Fibroblast of skin of left biceps (primary cell): Measurements from ENCODE around the gene ZSCAN25.
"Not testable (repeated sequence)": the region's sequence is repeated elsewhere in the genome, so short reads cannot be mapped to it uniquely, and the experiment has no call there.

ENCODE experiments used
- DNase-seq, 2 experiments: peaks; one replicate each; pipeline ENCODE4 v3.0.0-alpha.2; 2013; ENCODE audit warnings: low read depth in 2 of 2

Gene ZSCAN25

DNA sequence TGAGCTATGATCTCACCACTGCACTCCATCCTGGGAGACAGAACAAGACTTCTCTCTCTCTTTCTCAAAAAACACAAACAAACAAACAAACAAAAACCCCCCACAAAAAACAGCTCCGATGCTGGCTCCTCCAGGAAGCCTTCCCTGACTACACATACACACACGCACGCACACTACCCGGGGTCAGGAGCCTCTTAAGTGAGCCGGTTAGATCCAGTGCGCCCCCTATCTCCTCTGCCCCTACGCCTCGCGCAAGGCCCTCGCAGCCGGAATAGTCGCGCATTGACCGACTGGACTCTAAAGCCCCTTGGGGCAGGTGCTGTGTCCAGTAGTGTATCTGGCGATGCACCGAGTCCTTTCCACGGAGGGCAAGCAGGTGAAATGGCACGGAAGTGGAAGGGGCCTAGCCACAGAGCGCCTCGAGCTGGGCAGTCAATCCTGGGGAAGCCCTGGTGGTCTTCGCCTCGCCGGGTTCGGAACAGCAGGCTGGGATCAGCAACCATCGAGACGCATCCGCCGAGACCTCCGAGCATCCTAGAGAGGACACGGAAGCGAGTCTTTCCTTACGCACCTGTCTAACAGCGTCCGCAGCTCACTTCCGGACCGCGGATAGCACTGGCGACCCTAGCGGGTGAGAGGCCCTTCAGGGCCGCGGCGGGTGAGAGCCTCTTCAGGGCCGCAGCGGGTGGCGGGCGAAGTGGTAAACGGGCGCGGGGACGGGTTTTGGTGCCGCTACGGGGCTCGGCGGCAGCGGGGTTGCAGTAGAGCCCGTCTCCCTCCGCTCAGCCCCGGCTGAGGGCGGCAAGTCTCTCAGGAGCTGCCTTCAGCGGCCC, at the start of gene ZSCAN25:
Gene ZSCAN25, plus strand, starts transcription at position 588 of the 833 bp plus-strand sequence. CDS start 2,661 bp downstream, outside the sequence.
- DNase-seq: peak; percentile 75 to 81

DNA sequence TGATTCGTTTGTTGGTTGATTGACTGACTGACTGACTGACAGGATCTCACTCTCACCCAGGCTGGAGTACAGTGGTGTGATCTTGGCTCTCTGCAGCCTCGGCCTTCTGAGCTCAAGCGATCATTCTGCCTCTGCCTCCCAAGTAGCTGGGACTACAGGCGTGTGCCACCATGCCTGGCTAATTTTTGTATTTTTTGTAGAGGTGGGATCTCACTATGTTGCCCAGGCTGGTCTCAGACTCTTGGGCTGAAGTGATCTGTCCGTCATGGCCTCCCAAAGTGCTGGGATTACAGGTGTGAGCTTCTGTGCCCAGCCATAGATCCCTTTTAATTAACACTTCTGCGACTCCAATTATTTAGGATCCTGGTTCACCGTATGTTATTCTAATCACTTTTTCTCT, 48.0 kb upstream of the ZSCAN25 start:
- DNase-seq: not testable (repeated sequence)

DNA sequence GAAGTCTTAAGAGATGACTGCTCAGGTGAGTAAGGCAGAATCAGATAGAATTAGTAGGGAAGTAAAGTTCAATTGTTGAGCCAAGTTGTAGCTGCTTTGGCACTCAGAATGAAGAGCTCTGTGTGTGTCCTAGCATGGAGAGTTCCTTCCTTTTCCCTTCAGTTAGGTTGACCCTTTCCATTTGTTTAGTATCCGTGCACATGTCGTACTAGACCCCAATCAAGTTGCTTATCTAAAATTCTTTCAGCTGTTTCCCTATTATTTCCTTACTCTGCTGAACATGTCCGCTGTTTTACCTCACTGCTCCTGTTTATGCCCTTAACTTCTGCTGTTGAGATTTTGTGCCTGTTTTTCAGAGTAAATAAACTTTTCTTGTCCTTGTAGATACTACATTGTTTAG, 45.0 kb upstream of the ZSCAN25 start:
- DNase-seq: no peak

DNA sequence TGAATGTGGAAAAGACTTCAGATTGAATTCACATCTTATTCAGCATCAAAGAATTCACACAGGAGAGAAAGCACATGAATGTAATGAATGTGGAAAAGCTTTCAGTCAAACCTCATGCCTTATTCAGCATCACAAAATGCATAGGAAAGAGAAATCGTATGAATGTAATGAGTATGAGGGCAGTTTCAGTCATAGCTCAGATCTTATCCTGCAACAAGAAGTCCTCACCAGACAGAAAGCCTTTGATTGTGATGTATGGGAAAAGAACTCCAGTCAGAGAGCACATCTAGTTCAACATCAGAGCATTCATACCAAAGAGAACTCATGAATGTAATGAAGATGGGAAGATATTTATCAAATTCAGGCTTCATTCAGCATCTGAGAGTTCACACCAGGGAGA, 43.5 kb upstream of the ZSCAN25 start:
- no peak for DNase-seq

DNA sequence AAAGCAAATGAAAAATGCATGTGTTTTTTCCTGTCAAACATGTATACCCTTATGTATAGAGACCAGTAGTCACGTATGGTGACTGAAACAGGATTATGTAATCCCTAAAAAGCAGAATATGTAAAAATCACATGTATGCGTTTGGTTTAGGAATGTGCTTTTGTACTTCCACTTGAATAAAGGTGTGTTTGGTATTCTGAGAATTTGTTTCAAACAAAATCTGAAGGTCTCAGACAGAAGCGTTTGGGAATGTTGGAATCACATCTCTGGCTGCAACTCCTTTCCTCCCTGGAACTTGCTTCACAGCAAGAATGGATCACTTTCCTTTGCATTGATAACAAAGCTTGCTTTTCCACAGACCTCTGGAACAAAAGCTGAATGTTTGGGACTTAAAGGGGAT, 40.5 kb upstream of the ZSCAN25 start:
- no peak for DNase-seq

DNA sequence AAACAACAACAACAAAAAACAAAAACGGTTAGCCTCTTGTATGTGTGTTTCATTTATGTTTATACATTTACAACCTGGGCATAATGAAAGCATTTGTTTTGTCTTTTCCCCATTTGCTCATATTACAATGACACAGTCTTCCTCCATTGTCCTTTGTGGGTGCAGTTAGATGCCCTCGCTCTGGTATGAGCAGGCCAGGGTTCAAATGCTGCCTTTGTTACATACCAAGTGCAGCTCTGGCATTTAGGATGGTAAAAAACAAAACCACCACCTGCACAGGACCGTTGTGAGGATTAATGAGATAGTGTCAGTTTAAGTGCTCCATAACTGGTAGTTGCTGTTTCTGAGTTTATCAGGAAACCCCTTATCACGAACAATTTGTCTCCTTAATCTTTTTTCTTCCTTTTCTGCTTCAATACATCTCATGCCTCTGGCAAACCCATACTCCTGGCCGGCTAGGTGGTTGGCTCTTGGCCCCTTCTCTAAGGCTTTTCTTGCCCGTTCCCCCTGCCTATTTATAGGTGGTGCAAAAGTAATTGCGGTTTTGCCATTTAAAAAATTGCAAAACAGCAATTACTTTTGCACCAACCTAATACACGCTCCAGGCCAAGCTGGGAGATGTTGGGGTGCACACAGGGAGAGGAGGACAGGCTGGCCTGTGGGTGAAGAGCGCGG, 37.3 kb upstream of the ZSCAN25 start:
- DNase-seq: no peak

DNA sequence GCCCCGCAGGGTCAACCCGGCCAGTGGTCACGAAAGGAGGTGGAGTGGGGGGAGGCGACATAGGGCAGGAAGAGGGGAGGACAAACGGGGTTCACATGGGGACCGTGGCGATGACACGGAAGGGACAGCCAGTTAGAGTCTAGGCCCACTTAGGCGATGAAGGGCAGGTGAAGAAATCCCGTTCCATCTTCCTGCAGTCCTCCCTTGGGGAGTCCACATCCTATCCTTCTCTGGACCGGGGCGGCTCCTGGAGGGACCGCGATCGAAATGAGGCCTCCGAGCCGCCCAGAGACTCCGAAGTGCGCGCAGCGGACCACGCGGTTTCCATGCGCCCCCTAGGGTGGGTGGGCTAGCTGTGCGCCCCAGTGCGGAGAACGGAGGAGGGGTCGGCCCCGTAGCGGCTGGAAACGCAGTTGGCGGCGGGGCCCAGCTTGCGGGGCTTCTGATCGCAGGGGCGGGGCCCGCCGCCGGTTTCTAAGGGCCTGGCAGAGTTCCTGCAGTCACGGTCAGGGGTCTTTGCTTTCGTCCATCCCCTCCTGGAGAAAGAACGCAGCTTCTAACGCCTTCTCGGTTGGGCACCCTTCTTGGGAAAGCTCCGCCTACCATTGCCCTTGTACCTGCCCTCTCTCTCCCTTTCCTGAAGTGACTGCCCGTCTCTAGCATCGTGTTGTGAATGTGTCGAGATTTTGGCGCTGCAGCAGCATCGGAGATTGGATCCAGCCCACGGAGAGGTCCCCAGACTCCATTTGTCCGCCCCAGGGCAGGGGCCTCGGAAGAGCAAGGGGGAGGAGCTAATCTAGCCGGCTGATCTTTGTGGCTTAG, 36.6 kb upstream of the ZSCAN25 start:
- DNase-seq: no peak

DNA sequence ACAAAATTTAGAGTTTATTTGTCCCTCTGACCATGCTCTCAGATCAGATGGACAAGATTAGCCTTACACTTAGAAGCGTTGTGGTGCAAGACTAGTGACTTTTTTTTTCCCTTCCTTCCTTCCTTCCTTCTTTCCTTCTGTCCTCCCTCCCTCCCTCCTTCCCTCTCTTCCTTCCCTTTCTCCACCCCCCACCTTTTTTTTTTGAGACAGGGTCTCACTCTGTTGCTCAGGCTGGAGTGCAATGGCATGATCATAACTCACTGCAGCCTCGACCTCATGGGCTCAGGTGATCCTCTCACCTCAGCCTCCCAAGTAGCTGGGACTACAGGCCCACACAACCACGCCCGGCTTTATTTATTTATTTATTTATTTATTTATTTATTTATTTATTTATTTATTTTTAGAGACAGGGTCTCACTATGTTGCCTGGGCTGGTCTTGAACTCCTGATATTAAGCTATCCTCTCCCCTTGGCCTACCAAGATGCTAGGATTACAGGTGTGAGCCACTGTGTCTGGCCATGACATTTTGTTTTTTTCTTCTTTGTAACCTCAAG, 35.9 kb upstream of the ZSCAN25 start:
- DNase-seq: not testable (repeated sequence)

DNA sequence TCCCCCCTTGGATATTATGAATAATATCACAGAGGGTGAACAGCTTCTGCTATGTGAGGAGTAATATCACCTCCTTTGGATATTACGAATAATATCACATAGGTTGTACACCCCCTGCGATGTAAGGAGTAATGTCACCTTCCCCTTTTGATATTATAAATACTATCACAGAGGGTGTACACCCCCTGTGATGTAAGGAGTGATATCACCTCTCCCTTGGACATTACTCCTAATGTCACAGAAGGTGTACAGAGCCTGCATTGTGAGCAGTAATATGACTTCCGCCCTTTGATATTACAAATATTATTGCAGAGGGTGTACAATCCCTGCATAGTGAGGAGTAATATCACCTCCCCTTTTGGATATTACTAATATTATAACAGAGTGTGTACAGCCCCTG, 27.9 kb upstream of the ZSCAN25 start:
- no peak for DNase-seq

DNA sequence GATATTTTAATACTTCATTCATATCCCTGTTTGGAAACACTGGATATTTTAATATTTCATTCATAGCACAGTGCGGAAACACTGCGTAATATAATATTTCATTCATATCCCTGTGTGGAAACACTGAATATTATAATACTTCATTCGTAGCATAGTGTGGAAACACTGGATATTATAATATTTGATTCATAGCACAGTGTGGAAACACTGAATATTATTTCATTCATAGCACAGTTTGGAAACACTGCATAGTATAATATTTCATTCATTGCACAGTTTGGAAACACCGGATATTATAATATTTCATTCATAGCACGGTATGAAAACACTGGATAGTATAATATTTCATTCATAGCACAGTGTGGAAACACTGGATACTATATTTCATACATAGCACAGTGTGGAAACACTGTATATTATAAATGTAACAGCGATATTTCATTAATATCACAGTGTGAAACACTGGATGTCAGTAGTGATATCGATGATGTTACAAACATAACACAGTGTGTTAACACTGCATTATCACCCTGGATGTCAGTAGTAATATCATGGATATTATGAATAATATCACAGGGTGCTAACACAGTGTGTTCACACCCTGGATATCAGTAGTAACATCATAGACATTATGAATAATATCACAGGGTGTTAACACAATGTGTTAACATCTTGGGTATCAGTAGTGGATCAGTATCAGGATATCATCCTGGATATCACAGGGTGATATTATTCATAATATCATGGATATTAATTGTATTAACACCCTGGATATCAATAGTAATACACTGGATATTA, 21.6 kb upstream of the ZSCAN25 start:
- no peak for DNase-seq

DNA sequence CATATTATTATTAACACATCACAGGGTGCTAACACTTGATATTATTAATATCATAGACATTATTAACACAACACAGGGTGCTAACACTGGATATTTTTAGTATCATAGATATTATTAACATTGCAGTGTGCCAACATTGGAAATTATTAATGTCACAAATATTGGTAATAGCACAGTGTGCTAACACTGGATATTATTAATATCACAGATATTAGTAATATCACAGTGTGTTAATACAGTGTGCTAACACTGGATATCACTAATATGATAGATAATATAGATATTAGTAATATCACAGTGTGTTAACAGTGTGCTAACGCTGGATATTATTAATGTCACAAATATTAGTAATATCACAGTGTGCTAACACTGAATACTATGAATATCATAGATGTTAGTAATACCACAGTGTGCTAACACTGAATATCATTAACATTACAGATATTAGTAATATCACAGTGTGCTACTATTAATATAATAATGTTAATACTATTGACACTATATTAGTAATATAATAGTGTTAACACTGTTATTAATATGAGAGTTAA, 20.3 kb upstream of the ZSCAN25 start:
- no peak for DNase-seq

DNA sequence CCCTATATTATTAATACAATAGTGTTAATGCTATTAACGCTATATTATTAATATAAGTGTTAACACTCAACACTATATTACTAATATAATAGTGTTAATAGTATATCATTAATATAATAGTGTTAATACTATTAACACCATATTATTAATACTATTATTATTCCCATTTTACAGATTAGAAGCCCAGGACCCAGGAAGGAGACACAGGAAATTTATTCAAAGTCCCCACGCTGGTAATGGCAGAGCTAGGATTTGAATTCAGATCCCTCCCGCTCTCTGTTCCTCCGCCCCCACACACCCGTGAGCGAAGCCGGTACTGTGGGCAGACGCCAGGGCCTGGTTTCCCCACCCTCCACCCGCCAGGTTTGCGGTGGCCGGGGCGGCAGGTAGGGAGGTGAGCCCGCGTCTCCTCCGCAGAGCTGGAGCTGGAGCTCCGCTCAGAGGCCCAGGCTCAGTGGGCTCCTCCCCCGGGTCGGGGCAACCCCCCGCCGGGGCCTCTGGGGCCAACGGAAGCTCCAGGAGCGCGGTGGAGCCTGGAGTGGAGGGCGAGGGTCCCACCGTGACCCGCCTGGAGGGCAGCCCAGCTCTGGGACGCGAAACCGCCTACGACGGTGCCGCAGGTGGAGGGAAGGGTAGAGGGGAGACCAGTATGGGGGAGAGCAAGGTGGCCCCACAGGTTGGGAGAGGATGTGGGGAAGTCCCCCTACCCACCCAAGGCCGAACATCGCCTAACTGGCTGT, 18.8 kb upstream of the ZSCAN25 start, which contains the start of gene TMEM225B:
Gene TMEM225B, plus strand, starts transcription at position 506 of the 740 bp plus-strand sequence. CDS start 6,122 bp downstream, outside the sequence.
- no peak for DNase-seq

DNA sequence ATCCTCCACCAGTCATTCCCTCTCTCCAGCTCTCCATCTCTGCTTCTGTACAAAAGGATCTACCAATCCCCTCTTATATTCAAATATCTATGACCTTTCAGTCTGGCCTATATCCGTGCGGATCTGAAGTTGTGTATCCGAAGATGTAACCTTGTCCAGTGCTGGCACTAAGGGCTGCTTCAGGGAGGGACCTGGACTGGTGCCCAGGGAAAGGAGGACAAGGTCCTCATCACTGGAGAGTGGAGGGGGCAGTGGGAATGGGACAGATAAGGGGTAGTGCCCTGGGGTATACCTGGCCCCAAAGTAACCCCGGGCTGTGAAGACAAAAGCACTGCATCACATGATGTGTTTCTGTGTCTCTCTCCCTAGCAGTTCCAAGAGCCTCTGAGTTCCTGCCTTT, 16.9 kb upstream of the ZSCAN25 start:
- DNase-seq: no peak

DNA sequence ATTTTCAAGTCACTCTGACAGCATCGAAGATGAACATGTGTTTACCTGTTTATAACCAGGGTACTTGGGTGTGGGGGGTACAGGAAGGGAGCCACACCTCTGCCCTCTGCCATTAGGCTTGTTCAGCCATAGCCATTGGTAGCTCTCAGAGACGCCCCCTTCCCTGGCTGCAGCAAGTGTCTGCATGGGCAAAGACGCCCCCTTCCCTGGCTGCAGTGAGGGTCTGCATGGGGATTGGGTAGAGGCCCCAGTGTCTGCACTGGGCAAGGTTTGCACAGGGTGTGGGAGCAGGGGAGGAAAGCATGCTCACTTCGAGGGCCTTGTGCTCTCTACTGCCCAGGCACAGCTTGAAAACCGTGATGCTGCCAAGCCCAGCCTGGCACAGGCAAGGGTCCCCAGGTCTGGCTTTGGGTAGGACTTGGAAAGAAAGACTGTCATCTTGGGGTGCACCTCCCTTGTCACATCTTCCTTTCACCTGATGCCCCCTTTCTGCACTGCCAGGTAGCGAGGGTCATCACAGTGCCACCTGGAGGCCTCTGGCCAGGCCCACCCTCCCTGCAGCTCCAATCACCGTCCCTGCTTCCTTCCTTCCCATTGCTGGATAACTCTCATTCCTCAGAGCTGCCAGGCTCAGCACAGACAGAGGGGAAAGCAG, 15.0 kb upstream of the ZSCAN25 start:
- DNase-seq: no peak

DNA sequence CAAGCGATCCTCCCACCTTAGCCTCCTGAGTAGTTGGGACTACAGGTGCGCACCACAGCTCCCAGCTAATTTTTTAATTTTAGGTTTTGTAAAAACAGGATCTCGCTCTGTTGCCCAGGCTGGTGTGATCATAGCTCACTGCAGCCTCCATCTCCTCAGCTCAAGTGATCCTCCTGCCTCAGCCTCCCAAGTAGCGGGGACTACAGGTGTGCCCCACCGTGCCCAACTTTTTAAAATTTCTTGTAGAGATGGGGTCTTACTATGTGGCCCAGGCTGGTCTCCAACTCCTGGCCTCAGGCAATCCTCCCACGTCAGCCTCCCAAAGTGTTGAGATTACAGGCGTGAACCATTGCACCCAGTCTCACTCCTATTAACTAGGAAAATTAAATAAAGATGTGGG, 11.2 kb upstream of the ZSCAN25 start:
- no peak for DNase-seq

DNA sequence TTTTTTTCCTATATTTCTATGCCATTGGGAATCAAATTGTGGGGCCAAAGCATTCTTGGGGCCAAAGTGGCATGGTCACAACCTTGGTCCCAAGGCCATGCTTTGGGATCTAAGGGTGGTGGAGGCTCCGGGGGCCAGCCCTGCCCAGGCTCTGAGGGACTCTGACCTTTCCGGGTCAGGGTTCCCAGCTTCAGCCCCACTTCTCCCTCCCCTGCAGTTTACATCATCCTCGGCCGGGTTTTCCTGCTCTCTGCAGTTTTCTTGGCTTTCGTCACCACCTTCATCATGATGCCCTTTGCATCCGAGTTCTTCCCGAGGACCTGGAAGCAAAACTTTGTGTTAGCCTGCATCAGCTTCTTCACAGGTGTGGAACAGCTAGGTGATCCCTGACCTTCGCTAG, 10.2 kb upstream of the ZSCAN25 start:
- no peak for DNase-seq

DNA sequence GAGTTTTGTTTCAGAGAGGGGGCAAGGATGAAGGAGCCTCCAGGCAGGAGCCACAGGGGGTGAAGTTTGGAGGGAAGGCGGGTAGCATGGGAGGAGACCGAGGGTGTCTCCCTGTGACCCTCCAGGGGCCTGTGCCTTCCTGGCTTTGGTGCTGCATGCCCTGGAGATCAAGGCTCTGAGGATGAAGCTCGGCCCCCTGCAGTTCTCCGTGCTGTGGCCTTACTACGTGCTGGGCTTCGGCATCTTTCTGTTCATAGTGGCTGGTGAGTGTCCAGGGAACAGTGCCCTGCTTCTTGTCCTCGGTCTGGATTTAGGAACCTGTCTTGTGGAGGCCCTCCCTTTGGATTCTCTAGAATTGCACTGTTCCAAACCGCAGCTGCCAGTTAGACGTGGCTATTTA, 9.2 kb upstream of the ZSCAN25 start:
- no peak for DNase-seq

DNA sequence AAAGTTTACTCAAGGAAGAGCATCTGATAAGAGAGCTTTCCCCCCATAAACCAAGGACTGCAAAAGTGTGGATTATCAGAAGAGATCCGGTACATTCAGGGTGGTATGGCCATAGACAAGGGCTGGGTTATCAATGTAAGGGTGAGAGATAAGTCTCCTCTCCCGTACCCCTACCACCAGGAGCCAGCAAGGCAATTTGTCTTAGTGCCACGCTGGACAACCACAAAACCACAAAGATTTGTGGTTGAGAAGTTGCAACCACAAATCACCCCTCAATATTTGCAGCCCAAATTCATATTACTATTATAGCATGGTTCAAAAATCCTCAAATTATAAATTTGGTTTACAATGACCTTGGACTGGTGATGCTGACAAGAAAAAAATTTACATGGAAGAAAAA, 2.3 kb upstream of the ZSCAN25 start:
- no peak for DNase-seq

DNA sequence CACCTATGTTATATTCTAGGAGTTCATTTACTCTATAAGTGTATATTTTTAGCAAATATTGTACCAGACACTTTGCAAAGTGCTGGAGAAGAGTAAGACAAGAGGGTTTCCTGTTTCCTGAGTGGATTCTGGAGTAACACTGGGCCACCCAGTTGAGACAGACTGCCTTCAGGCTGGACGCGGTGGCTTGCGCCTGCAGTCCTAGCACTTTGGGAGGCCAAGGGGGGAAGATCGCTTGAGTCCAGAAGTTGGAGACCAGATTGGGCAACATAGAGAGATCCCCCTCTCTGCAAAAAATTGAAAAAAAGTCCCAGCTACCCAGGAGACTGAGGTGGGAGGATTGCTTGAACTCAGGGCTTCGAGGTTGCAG, 772 bp upstream of the ZSCAN25 start:
- DNase-seq: no peak
